ENCODE measurements around the gene GJE1.

GJE1 gene

DNA sequence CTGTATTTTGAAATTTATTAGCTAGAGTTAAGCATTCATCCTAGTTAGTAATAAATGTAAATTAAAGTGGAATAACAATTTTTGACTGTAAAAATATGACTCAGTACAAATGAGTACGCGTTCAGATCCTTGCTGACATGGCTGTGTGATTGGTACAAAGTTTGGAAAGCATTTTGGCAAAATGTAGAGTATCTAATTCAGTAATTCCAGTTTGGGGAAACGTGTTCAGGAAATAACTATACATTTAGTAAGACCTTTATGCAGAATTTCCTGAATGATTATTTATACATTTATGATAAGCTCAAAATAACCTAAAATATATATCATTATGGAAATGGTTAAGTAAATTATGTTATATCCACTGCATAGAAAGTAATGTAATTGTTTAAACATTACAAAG lies 22.4 kb downstream of the GJE1 start:
- TF ChIP-seq GATA3 (IDR thresholded peaks at IDR 0.05; ENCODE audit: low read depth, low read length) (no peak), GATA2 (IDR thresholded peaks at IDR 0.05; ENCODE audit: low read depth, low read length) (no peak)

DNA sequence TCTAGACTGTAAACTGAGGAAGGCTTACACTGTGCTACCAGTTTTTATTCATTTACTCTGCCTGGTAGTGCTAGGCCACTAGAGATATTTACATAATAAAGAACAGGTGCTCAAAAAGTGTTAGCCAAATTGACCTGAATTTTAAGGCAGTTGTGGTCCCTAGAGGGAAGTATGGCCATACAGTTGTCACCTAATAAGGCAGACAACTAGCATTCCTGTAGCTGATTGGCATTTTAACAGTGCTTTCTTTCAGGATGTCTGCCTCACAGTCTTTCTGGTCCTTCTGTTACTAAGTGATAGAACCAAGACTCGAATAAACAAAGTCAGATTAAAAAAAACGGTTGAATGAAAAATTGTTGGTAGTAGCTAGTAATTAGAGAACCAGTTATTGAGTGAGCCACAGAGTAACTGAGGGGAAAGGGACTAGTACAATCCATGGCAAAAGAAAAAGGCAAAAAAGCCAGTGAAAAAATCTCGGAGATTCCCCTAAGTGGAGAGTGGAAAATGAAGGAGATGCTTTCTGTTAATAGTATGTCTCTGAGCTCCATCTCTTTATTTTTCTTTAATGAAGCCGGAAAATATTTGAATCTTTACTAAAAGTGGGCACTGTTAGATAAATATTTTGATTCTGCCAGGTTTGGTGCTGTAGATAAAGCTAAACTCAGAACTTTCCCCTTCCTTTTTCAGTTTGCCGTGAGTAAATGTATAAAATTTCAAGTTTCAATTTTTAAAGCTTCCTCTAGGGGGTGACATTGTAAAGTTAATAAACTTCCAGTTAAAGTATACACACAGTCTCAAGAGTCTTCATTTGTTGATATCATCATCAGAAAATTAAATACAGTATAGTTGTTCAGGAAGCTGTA lies 23.4 kb downstream of the GJE1 start:
- TF ChIP-seq GATA3 (IDR thresholded peaks at IDR 0.05; ENCODE audit: low read depth, low read length), result no peak

DNA sequence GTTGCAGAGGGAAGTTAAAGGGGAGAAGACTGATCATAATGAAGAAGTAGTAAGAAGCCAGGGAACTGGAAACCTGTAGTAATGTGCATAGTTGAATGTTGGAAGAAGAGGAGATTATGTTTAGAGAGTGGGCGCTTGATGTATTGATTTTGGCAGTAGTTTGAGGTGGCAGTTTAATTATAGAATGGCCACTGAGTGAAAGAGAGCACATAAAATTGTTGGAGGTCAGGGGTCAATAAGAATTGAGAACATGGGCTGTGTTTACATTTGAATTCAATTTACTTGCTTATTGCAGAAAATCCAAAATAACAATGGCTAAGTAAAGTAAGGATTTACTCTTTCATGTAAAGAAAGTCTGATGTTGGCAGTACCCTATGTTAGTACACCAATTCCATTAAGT lies 30.1 kb downstream of the GJE1 start:
- TF ChIP-seq GATA3 (IDR thresholded peaks at IDR 0.05; ENCODE audit: low read depth, low read length) (no peak), GATA2 (IDR thresholded peaks at IDR 0.05; ENCODE audit: low read depth, low read length) (no peak)

DNA sequence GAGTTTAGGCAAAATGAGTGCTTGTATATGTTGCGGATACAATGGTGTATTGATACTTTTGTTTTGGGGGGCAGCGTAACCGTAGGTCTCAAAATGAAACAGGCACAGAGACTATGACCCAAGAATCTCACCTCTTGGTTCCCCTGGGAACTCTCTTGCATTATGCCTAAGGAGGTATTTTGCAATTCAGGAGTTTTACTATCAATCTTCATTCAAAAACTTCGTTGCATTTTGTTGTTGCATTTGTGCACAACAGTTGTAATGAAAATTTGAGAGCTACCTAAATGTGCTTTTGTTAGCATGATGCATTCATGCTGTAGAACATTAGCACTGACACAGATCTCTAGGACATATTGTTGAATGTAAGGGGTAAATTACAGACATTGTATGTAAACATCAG lies 32.5 kb downstream of the GJE1 start:
- TF ChIP-seq GATA3 (IDR thresholded peaks at IDR 0.05; ENCODE audit: low read depth, low read length), result no peak
- no peak for TF ChIP-seq GATA2 (IDR thresholded peaks at IDR 0.05; ENCODE audit: low read depth, low read length)

DNA sequence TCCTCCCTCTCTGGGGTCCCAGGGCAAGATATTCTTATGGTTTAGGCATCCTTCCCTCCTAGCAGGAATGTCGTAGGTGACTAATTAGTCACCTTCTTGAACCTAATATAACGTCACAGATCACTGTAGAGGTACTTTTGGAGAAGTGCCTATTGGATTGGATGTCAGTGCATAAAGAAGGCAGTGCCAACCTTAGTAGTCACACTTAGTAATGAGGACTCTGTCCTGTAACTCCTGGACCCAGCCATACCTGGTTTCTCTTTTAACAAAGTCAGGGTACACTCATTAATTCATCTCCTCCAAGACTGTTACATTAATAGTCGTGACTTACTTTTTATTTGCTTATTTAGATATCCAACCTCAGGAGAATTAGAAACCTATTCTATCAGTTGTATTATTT lies 34.3 kb downstream of the GJE1 start:
- TF ChIP-seq GATA3 (IDR thresholded peaks at IDR 0.05; ENCODE audit: low read depth, low read length) (no peak), GATA2 (IDR thresholded peaks at IDR 0.05; ENCODE audit: low read depth, low read length) (no peak)

DNA sequence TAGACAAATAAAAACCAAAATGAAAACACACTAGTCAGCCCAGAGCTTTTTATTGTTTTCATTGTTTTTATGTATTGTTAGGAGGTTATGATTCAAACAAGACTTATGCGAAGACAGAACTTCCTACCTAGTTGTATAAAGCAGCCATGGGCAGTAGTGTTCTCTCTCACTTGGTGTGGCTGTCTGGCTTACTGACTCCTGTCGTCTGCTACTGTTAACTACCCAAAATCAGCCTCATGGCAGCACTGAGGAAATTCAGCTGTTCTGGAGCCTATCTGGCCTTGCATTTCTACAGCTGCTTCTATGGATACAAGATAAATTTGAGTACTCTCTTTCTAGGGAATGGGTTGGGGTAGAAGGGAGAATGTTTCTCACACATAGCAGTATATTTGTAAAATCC lies 34.8 kb downstream of the GJE1 start:
- no peak for TF ChIP-seq GATA3 (IDR thresholded peaks at IDR 0.05; ENCODE audit: low read depth, low read length)
- TF ChIP-seq GATA2 (IDR thresholded peaks at IDR 0.05; ENCODE audit: low read depth, low read length), result no peak

DNA sequence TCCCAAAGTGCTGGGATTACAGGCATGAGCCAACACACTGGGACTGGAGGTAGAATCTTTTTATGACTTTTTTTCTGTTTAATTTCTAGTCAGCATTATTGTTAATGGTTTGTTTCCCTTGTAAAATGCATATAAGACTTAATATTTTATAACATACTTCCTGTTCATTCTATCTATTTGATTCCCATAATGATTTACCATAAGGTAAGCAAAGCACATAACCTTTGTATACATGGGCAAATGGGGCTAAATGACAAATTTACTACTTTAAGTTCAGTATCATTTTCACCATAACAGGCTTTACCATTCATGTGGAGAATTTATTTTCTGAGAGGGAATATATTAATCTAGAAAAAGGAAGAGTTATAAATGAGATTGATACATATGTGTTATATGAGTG lies 38.6 kb downstream of the GJE1 start:
- TF ChIP-seq GATA2 (IDR thresholded peaks at IDR 0.05; ENCODE audit: low read depth, low read length) (no peak), GATA3 (IDR thresholded peaks at IDR 0.05; ENCODE audit: low read depth, low read length) (no peak)

DNA sequence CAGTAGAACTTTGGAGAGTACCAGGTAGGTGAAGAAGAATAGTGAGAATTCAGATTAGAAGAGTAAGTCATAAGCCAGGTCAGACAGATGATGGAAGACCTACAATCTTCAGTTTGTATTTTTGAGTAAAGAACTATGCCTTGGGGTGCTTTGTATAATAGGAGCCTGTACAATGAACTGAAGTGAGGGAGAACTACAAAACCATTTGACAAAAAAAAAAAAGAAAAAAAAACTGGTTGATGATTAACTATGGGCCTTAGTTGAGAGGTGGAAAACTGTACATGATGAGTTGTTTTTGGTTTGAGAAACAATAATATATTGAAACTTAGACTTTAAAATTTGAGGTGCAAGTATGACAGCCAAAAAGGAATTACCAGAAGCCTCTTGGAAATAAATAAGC lies 40.0 kb downstream of the GJE1 start:
- TF ChIP-seq GATA2 (IDR thresholded peaks at IDR 0.05; ENCODE audit: low read depth, low read length), result no peak
- no peak for TF ChIP-seq GATA3 (IDR thresholded peaks at IDR 0.05; ENCODE audit: low read depth, low read length)

DNA sequence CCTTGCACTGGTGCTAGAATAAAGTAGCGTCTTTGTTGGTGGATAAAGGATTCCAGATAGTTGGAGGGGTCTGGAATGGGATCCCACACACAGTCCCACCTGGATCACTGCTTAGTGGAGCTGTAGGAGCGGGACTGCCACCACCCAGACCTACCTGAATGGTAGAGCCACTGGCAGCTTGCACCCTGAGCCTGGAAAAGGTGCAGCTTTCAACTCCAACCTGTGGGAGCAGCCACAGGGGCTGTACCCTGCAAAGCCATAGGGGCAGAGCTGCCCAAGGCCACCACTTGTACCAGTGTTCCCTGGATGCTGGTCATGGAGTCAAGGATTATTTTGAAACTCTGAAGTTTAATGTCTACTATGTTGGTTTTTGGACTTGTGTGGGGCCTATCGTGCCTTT lies 41.3 kb downstream of the GJE1 start:
- no peak for TF ChIP-seq GATA3 (IDR thresholded peaks at IDR 0.05; ENCODE audit: low read depth, low read length)

DNA sequence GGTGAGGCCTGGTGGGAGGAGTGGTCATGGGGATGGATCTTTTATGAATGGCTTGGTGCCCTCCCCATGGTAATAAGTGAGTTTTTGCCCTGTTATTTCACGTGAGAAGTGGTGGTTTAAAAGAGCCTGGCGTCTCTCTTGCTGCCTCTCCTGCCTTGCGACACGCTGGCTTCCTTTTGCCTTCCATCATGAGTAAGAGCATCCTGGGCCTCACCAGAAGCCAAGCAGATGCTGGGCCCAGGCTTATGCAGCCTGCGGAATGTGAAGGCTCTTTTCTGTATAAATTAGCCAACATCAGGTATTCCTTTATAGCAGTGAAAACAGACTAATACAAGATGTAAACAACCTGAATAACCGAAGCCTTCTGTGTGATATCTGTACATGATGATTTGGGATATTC lies 42.0 kb downstream of the GJE1 start:
- no peak for TF ChIP-seq GATA3 (IDR thresholded peaks at IDR 0.05; ENCODE audit: low read depth, low read length)
- no peak for TF ChIP-seq GATA2 (IDR thresholded peaks at IDR 0.05; ENCODE audit: low read depth, low read length)

DNA sequence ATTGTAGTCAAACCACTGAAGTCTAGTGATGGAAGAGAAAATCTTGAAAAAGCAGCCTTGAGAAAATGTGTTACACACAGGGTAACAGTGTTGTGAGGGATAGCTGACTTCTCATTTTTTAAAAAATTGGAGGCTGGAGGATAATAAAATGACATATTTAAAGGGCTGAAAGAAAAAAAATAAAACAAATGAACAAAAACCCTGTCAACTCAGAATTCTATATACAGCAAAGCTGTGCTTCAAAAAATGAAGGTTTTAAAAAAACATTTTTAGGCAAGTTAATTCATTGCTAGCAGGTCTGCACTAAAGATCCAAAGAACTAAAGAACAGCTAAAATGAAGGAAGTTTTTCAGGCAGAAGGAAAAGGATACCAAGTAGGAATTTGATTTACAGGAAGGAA lies 45.4 kb downstream of the GJE1 start:
- TF ChIP-seq GATA3 (IDR thresholded peaks at IDR 0.05; ENCODE audit: low read depth, low read length) (no peak), GATA2 (IDR thresholded peaks at IDR 0.05; ENCODE audit: low read depth, low read length) (no peak)

DNA sequence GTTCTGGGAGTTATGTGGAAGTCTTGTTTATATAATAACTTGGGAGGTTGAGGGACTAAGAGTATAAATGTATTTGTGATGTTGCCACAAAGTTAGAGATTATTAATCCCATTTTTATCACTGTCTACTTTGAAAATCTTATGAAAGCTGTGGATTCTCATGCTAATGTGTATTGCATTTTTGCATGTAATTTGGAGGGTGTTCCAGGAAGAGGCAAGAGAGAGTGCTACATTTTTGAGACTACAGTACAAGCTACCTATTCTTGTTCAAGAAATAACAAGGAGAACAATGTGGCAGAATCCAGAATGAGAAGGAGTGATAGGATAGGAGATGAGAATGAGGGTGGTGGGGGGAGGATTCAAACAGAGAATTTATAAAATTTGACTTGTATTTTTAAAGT lies 49.3 kb downstream of the GJE1 start:
- no peak for TF ChIP-seq GATA2 (IDR thresholded peaks at IDR 0.05; ENCODE audit: low read depth, low read length)
- no peak for TF ChIP-seq GATA3 (IDR thresholded peaks at IDR 0.05; ENCODE audit: low read depth, low read length)

DNA sequence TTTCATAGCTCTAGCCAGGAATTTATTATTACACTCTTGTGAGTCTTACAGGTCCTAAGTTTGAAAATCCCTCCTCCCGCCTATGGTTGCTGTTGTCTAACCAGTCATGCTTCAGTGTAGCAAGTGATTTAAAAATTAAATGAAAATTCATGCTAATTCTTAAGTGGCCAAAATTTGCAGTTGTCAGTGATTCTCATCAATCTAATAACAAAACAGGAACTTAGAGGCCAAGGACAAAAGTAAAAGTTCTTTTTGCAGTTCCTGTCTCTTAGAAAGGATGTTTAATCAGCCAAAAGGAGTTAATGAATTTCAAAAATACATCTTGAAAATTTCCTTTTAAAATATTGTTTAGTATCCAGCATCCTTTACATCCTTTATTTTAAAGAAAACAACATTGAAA lies 50.6 kb downstream of the GJE1 start:
- no peak for TF ChIP-seq GATA2 (IDR thresholded peaks at IDR 0.05; ENCODE audit: low read depth, low read length)
- TF ChIP-seq GATA3 (IDR thresholded peaks at IDR 0.05; ENCODE audit: low read depth, low read length), result no peak

DNA sequence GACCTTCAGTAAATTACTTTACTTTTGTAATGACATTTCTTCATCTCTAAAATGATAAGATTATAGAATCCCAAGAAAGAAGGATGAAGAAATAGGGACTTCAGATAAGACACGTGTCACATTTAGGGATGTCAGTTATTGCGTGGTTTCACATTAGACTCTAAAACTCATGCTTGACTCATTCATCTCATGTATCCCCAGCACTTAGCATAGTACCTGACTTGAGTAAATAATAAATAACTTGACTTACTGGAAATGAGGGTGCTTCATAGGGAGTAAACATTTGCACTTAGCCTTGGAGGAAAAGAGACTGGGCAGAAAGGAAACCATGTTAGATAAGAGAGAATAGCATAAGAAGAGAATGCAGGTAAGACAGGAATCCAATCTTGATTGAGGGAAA lies 51.6 kb downstream of the GJE1 start:
- no peak for TF ChIP-seq GATA3 (IDR thresholded peaks at IDR 0.05; ENCODE audit: low read depth, low read length)
- TF ChIP-seq GATA2 (IDR thresholded peaks at IDR 0.05; ENCODE audit: low read depth, low read length), result no peak
